HCEC 1CT (cell line): ENCODE results near the gene MYH15.

ENCODE experiments used
- DNase-seq: peaks from one replicate; pipeline ENCODE4 v3.0.0-alpha.2; 2017

The MYH15 gene

DNA sequence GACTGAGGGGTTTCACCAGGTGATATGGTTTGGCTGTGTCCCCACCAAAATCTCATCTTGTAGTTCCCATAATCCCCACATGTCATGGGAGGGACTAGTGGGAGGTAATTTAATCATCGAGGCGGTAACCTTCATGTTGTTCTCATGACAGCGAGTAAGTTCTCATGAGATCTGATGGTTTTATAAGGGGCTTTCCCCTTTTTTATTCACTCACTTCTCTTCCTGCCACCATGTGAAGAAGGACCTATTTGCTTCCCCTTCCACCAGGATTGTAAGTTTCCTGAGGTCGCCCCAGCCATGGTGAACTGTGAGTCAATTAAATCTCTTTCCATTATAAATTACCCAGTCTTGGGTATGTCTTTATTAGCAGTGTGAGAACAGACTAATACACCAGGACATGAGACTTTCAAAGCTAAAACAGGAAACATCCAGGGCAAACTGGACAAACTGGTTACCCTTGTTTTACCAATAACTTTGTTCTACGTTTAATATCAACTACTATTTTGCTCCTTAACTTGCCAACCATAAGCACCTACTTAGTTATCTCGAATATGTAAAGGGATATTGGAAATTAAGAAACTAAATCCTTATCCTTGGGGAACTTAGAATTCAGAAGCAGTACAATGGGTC, 98.2 kb downstream of the MYH15 start:
- no peak for DNase-seq

DNA sequence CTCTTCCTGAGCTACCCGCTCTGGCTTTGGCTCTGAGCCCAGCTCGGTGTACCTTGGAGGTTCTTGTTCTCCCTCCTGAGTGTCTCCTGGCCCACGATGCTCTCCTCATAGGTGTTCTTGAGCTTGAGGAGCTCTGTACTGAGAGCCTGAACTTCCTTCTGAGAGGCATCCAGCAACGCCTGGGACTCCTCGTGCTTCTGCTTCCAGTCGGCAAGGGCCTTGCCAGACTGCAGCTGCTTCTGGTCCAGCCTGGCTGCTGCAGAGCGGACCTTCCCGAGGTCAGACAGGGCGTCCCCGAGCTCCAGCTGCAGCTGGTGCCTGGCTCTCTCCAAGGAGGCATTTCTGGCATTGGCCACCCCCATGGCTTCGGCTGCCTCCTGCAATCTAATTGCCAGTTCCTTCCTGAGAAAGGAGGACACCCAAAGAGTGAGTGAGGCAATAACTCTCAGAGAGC, 99.8 kb downstream of the MYH15 start:
- no peak for DNase-seq

GRCh38 chr3:108409800-108410178, 100.6 kb downstream of the MYH15 start:
- DNase-seq: no peak

DNA sequence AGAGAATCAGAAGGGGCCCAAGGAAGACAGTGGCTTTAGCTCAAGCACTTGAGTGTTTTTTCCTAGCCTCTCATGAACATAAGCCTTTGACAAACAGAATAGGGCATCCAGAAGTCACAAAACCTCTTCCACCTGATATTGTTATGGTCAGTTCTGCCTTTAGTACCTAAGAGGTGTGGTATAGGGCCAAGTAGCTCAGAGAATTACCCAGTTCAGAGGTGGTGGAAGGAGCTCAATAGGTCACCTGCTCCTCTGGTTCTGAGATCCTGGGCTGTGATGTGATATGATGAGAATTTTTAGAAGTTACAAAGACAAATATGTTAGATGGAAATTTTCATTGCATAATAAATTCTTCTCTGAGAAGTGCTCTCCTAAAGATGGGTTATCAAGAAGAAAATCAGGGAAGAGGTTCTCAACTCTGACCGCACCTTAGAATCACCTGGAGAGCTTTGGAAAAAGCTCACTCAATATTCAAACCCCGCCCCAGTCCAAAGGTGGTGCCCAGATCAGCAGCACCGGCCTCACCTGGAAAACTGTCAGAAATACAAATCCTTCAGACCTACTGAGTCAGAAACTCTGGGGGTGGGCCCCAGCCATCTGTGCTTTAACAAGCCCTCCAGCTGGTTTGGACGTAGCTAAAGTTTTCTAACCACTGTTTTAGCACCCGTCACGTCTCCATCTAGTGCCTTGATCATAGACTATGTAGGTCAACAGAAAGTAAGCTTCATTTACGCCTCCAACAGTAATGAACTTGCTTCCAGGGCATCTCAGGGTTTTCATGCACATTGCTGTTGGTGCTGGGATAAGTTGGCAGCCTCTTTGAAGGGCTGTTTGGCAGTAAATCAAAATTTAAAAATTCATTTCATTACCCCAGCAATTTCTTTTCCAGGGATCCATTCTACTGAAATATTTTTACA, 101.3 kb downstream of the MYH15 start:
- no peak for DNase-seq

GRCh38 chr3:108407886-108408285, 102.5 kb downstream of the MYH15 start:
- no peak for DNase-seq

DNA sequence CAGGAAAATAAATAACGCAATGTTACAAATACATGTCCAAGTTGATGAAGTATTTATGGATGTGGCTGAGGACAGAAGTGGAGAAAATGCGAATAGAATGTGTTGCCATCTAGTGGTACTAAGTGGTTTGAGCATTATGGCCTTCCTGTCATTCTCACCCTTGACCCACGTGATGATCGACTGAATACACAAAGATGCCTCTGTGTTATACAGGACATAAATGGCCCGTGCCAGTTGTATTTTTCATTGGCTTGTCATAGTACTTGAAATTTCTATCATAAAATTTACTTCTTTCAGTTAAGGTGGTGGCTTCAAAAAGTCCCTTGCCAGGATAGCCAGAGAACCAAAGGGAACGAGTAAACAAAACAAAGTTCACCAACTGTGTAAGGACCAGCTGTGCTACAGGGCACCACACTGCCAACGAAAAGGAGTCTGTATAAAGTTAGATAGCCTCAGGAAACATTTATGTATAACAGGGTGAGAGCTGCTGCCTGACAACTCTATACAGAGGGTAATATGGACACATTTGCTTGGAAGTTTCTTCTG, 103.7 kb downstream of the MYH15 start:
- DNase-seq: peak; percentile 44

DNA sequence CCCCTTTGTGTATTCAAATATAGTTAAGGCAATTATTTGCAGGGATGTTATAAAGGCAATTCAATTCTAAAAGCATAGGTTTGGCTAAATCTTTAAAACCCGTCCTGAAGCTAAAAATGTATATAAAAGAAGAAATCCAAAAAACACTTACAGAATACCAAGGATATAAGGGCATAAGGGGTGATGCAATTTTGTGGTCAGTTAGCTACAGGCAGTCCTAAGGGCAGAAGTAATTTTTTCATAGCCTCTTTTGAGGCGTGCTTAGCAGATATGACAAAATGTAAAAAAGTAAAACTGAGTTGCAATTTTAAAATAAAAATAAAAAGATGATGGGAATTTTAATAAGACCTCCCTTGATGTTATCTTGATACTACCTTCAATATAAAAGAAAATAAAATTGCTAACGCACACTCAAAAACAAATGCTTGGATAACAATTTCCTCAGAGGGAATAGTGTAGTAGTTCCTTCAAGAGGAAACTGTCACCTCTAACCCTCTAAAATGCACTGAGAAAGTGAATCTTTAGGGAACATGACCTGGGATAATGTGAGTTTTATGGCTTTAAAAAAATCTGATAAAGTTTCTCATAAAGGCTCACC, 104.2 kb downstream of the MYH15 start:
- no peak for DNase-seq

GRCh38 chr3:108404368-108404767, 106.0 kb downstream of the MYH15 start:
- DNase-seq: no peak

DNA sequence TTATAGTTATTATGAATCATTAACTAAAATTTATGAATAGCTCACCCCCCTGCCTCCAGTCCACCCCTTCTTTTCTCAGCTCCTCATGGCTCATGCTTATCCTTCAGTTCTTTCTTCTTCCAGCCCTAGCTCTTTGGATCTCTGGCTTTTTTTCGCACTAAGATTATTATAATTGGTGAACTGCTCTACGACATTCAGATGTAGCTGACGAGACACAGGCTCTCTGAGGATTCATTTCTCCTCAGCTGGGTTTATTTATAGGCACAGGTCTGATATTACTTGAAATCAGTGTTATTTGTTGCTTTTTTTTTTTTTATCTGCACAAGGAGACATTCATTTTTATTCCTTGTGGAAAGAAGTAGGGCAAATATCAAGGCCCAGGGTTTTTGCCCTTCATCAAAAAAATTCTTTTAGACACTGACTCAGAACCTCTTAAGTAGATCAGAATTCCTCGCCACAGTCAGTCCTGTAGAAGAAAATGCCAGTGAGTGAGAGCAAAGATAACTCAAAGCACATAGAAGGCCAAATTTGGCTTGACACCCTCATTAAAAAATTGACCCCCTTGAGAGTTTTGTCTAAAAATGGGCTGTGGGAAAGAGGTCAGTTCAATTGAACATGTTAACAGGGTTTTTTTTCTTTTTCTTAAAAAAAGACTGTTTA, 106.6 kb downstream of the MYH15 start:
- no peak for DNase-seq

- DNase-seq: no peak
These were observed 107.2 kb downstream of the MYH15 start for GRCh38 chr3:108403198-108403597.

DNA sequence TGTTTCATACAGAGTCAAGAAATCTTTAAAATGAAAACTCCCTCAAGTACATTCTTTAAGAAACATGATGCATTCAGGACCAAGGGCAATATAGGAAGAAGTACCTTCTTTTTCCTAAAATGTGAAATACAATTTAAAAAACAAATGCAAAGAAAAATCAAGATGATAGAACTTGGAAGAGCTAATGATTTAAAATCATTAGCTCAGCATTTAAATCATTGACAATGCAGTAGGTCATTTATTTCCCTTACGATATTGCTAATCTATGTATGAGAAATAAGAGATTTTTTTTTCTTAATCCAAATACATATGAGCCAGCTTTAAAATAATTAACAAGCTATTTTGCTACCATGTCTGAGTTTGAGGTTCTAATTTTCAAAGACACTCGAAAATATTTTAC, 108.6 kb downstream of the MYH15 start:
- no peak for DNase-seq

- DNase-seq: no peak
These were observed 111.9 kb downstream of the MYH15 start for GRCh38 chr3:108398510-108398909.

DNA sequence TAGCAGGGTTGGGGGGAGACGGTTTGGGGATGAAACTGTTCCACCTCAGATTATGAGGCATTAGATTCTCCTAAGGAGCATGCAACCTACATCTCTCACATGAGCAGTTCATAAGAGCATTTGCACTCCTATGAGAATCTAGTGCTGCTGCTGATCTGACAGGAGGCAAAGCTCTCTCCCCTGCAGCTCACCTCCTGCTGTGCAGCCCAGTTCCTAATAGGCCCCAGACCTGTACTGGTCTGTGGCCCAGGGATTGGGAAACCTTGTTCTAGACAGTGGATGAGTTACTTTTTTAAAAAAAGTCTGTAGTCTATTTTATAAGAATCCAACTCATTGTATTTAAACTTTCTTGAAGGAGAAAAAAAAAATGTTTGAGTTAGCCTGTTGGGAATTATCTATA, 114.1 kb downstream of the MYH15 start:
- no peak for DNase-seq

GRCh38 chr3:108394563-108394962, 115.8 kb downstream of the MYH15 start:
- no peak for DNase-seq

DNA sequence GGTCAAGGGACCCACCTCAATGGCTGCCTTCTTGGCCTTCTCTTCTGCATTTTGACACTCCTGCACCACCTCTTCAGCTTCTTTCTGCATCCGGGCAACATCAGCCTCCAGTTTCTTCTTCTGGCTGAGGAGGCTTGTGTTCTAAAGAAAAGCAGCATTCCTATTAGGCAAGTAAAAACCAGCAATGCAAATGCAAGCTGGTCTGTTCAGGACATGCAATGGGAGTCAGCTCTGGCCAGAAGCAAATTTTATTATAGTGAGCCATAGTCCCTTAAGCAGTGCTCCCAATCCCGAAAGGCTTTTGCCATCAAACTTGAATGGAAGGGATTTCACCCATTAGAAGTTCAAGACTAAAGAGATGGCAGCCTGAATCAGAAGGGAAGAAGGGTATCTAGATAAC, 116.4 kb downstream of the MYH15 start:
- no peak for DNase-seq

- DNase-seq: no peak
These were observed 117.1 kb downstream of the MYH15 start for GRCh38 chr3:108393128-108393900.

- no peak for DNase-seq
These were observed 118.3 kb downstream of the MYH15 start for GRCh38 chr3:108391917-108392593.

DNA sequence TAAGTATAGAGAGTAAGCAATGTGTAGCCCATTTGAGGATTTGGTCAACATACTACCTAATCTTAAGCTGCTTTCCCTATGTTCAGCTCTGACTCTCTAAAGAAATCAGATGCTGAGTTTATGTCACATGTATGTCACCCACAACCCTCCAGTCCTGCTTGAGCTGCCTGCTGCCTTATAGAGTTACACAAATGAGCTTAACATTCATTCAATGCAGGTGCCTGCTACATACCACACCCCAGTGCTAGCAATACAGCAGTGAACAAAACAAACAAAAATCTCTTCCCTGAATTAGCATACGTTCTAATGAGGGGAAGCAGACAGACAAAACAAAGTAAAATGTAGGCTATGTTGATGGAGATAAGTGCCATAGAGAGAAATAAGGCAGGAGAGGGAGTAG, 121.0 kb downstream of the MYH15 start:
- no peak for DNase-seq

GRCh38 chr3:108388136-108389132, 122.0 kb downstream of the MYH15 start:
- DNase-seq: no peak

- DNase-seq: no peak
These were observed 123.3 kb downstream of the MYH15 start for GRCh38 chr3:108387063-108387462.
